H1 (cell line): Measurements from ENCODE around the gene UCKL1. TPM values are rescaled to one million over a fixed set of nuclear protein-coding genes. Genes with fewer than 3 reads are reported as not detected.
A peak's percentile ranks its signal among the peaks of the same experiment; 100 is the strongest.

ENCODE experiments used
- CHD2 ChIP-seq: IDR thresholded peaks from 2 replicates; pipeline ENCODE4 v1.6.1; 2012; ENCODE audit warnings: low read length, improper control_type of control experiment
- CHD7 ChIP-seq: fragments of 300-600 bp; sonication (generic); IDR thresholded peaks from 2 replicates; pipeline ENCODE4 v1.7.1; 2012; ENCODE audit warnings: low read length, moderate library complexity, mild to moderate bottlenecking, inconsistent platforms; ENCODE audit not compliant: insufficient replicate concordance
- E2F6 ChIP-seq: IDR thresholded peaks from 2 replicates; pipeline ENCODE4 v1.6.1; 2012; ENCODE audit warnings: inconsistent platforms
- EGR1 ChIP-seq: IDR thresholded peaks from 2 replicates; pipeline ENCODE4 v1.6.1; 2011; ENCODE audit warnings: low read depth, low read length, borderline replicate concordance
- GABPA ChIP-seq: IDR thresholded peaks from 2 replicates; pipeline ENCODE4 v1.6.1; 2011; ENCODE audit warnings: mild to moderate bottlenecking, low read length, moderate library complexity, borderline replicate concordance; ENCODE audit not compliant: insufficient read depth
- JUN ChIP-seq: IDR thresholded peaks from 2 replicates; pipeline ENCODE4 v1.6.1; 2011; ENCODE audit warnings: low read depth, mild to moderate bottlenecking, improper control_type of control experiment, low read length
- PHF8 ChIP-seq: fragments of 200-600 bp; sonication (generic); conservative IDR thresholded peaks from 2 replicates; pipeline ENCODE4 v1.7.1; 2012; ENCODE audit warnings: low read depth, mild to moderate bottlenecking, inconsistent platforms, low read length, moderate library complexity
- SP1 ChIP-seq: IDR thresholded peaks from 2 replicates; pipeline ENCODE4 v1.6.1; 2011; ENCODE audit warnings: low read depth, low read length
- USF2 ChIP-seq: IDR thresholded peaks from 2 replicates; pipeline ENCODE4 v1.6.1; 2011; ENCODE audit warnings: low read length, improper control_type of control experiment
- polyA plus RNA-seq, 7 experiments: library from polyadenylated mRNA; depleted of rRNA in 3 of 7; stranded (reverse) in 5 of 7; unstranded in 2 of 7; fragments of >200 nt in 5 of 7; fragments of 200-250 nt in 2 of 7; gene quantifications; 1 replicate in 5 of 7; 2 replicates in 1 of 7; 4 replicates in 1 of 7; pipeline versions ENCODE4 v1.2.1 to v1.2.3, GENCODE V29; 2011 to 2013; ENCODE audit warnings: missing spikeins in 2 of 7, mixed read lengths in 2 of 7
- total RNA-seq: library from RNA; stranded (reverse); fragmentation: NEBNext Ultra II Directional; extraction: Animal tissue kit (Norgen Biotek cat#: 25700); gene quantifications from 2 replicates; pipeline ENCODE4 v1.2.1, GENCODE V29; 2021

Gene UCKL1
- total and polyA plus RNA-seq, 2 of the 8 experiments (the other 6 are each of a cell fraction or from before 2014, with no cell fraction given): 36.5 to 91.2 TPM

GRCh38 chr20:63957004-63957689 lies 931 bp upstream of the UCKL1 start (continued):
- TF ChIP-seq CHD7 (no peak), SP1 (peak; percentile 62; the same call in 1 of the 2 replicates), E2F6 (no peak), EGR1 (no peak), USF2 (no peak), GABPA (no peak), PHF8 (no peak; the same call in 1 of the 2 replicates), CHD2 (no peak), JUN (no peak)
